HG03097 (cell line): ENCODE results near the gene SRP72.
A peak's percentile ranks its signal among the peaks of the same experiment; 100 is the strongest.
"Not testable (repeated sequence)": the region's sequence is repeated elsewhere in the genome, so short reads cannot be mapped to it uniquely, and the experiment has no call there.

Source experiments
- ATAC-seq: cut with Tn5 transposase; IDR thresholded peaks from one replicate; pipeline ENCODE4 v1.9.1; 2021; ENCODE audit not compliant: unreplicated experiment, low FRiP score

SRP72 gene

DNA sequence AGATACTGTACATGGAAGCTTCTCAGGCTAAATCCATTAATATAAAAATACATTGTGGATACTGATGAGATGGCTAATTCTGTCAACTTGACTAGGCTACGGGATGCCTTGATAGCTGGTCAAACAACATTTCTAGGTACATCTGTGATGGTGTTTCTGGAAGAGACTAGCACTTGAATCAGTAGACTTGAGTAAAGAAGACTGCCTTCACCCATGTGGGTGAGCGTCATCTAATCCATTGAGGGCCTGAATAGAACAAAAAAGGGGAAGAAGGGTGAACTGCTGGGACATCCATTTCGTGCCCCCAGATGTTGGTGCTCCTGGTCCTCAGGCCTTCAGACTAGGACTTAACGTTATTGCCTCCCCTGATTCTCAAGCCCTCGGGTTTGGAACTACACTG is 3.7 kb upstream of the SRP72 start:
- ATAC-seq = no peak

DNA sequence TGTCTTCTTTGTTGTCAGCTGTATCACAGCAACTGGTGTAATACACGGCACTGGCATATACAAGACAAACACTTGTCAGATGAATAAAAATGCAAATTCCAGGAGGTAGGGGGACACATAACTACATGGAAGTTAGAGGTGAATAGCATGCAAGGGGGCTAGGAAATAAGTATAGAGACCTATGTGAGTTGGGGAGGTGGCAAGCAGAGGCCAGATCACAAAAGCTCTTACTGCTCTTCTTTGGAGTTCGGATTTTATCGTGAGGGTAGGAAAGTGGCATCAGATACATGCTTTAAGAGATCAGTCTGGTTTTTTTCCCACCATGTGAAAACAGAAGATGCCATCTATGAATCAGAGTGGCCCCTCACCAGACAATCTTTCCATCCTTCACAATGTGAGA is 2.8 kb upstream of the SRP72 start:
- no peak for ATAC-seq

DNA sequence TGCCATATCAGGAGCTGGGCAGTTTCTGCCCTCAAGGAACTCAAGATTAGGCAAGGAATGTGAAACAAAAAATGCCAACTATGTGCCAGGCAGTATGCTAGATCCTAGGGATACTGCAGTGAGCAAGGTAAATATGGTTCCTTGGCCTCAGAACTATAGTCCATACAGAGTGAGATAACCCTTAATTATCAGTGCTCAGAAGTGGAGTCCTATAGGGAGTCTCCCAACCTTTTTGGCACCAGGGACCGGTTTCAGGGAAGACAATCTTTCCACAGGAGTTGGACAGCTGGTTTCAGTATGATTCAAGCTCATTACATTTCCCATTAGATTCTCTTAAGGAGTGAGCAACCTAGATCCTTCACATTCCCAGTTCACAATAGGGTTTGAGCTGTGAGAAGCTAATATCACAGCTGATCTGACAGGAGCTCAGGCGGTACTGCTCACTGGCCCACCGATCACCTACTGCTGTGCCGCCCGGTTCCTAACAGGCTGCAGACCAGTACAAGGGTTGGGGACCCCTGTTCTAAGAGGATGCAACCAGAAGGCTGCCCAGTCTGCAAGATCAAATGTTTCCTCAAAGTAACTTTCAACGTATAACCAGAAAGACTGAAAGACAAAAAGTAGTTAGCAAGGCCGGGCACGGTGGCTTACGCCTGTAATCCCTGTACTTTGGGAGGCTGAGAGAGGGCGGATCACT is 1.7 kb upstream of the SRP72 start:
- no peak for ATAC-seq

DNA sequence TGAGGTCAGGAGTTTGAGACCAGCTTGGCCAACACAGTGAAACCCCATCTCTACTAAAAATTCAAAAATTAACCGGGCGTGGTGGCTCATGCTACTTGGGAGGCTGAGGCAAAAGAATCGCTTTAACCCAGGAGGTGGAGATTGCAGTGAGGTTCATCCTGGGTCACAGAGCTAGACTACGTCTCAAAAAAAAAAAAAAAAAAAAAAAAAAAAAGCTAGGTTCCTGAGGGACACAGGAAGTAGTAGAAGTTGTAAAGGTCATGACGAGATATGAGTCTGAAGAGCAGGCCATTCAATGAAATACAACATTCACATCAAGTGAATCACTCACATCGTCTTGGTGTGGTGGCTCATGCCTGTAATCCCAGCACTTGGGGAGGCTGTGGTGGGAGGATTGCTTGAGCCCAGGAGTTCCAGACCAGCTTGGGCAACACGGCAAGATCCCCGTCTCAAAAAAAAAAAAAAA is 1.1 kb upstream of the SRP72 start:
- ATAC-seq = not testable (repeated sequence)

DNA sequence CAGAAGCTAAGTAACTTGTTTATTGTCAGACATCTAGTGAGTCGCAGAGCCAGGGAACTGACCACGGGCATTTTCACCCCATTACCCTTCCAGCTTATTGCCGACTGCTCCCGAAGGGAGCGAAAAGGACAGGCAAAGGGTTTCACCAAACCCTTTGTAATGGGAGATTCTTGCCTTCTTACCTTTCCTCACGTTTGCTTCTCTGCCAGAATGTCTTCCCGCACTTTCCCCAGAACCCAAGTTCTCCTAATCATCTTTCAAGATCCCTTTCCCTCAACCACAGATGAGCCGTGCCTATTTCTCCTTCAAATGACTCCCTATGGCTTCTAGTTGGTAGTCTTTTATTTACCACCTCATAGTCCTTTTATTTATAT is 520 bp upstream of the SRP72 start:
- ATAC-seq = no peak

DNA sequence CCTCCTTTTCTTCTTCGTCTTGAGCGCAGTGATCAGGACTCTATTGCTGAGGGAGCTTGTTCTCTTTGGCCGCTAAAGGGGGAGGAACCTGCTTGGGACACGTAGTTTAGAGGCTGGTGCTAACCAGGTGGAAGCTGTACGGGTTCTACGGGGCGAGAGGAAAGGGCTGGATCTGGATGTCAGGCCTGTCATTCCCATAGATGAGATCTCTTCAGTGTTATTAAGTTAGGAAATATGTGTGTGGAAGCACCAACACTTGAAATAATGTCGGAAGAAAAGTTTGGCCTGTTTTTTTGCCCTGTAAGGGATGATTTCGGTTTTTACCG is 643 bp downstream of the SRP72 start:
- ATAC-seq = peak; percentile 45

DNA sequence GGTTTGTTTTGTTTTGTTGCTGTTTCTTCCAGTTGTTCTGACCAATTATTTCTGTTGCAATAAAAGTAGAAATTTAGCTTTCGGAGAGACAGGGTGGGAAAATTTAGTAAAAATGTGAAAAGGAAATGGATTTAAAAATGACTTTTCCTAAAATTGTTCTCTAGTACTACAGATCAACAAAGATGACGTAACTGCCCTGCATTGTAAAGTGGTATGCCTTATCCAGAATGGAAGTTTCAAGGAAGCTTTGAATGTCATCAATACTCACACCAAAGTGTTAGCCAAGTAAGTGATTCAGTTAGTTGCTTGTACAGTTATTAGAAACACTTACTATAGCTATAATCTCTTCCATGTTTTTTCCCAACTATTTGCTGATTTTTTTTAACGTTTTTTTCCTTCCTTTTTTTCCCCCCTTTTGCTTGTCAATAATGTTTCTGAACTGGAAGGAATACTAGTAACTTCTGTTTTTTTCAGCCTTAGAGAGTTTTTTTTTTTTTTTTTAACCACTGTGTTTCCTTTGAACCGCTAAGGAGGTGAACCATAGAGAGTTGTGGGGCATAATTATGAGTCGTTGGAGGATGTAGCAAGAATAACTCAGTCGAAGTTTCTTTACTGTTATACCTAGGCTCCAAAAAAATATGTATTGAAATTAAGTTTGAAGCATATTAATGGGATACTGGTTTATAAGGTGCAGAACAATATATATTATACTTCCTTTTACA is 2.2 kb downstream of the SRP72 start:
- ATAC-seq = no peak

DNA sequence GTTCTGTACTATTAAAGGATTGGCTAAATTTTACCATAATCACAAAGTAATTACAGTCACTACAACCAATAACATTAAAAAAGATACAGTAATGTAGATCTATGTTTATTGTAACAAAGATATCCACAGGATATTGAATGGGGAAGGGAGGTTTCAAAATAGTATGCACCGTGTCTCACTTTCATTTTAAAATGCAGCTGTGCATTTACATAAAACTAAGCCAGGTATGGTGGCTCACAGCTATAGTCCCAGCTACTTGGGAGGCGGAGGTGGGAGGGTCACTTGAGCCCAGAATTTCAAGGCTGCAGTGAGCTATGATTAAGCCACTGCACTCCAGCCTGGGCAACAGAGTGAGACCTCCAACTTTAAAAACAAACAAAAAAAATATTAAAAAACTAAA is 8.5 kb downstream of the SRP72 start:
- ATAC-seq = no peak

DNA sequence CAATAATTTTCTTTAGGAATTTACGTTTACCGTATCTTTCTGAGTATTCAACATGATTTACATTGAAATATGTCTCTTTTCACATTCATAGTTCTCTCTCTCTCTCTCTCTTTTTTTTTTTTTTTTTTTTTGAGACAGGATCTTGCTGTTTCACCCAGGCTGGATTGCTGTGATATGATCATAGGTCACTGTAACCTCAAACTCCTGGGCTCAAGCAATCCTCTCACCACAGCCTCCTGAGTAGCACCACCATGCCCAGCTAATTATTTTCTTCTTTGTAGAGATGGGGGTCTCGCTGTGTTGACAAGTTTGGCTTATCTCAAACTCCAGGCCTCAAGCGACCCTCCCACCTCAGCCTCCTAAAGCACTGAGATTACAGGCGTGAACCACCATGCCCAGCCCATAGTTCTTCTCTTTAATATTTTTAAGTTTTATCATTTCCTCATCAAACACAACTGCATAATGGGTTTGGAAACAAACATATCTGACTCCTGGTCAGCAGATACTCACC is 9.8 kb downstream of the SRP72 start:
- no peak for ATAC-seq

DNA sequence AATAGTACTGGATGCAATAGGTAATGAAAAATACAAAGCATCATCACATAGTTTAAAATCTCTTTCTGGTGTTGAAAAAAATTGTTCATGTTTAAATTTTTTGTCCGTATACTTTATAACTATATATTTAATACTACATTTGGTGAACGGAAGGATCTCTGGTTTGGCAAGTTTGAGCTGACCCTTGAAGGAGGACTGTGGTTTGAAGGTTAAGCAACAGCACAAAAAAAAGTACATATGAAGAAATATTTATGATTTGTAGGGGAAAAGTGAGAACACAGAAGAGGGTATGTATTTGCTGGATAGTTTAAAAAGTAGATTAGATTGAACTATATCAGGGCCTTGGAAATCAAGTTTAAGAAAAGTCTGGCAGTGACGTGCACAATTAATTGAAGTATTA is 13.3 kb downstream of the SRP72 start:
- no peak for ATAC-seq

DNA sequence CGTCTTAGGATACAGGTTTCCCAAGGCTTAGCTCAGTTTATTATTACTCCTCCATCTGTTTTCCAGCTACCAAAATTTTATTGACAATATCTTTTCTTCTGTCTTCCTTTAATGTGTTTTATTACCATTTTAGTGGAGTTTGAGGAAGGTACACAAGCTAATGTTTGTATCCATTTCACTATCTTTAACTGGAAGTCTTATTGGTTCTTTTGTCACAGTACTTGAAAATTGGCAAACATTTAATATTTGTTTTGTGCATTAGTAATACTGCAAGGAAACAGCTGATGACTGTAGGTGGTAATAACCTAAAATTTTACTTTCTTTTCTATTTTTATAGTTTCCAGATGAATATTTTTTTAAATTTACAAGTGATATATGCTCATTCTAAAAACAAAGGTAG is 28.8 kb downstream of the SRP72 start:
- no peak for ATAC-seq

DNA sequence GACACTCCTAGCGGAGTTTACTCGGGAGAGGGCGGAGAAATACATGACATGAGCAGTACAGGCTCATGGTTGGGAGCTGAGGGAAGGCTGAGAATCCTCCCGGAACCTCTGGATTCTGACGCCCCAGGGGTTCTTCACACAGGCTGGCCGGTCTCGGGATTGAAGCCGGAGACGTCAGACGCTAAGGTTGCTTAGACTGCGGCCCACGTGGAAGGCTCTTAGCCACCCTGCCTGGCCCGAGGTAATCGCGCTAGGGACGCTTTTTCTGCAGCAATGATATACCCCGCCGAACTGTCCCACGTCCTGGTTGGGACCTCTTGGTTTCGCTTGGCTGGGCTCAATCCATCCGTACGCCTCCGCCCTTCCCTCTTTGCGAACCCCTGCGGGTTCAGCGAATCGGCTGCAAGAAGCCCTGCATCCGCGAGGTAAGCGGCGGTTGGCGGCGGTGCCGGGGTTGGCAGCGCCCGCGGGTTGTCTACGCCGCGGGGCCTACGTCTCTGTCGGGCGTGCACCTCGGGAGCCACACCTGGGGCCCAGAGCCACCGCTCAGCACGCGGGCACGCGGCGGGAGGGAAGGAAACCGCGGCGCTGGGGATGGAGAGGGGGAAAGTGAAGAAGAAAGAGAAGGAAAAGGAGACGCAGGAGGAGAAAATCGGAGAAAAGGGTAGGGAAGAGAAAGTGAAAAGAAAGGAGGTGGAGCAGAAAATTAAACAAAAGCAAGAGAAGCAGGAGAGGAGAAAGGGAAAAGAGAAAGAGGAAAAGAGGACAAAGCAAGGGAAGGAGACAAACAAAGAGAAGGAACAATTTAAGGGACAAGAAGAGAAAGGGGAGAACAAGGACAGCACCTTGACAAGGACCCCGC is 38.1 kb downstream of the SRP72 start, which contains the start of gene ARL9:
Gene ARL9 (plus strand): TSS at position 523 of the 862 bp plus-strand sequence. CDS start 72 bp downstream, at position 595.
- peak; percentile 70 for ATAC-seq

DNA sequence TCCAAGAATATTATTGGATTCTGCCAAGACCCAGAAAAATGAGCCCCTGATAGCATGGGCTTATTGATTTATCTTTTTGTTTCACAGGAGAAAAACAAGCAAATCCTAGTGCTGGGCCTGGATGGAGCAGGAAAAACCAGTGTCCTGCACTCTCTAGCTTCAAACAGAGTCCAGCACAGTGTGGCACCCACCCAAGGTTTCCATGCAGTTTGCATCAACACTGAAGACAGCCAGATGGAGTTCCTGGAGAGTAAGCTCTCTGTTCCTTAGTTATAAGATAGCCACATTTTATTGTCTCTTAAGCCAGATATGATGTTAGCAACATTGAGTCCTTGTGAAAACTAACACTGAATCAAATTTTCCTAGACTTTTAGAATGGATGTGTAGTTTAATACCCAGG is 43.7 kb downstream of the SRP72 start:
- no peak for ATAC-seq

DNA sequence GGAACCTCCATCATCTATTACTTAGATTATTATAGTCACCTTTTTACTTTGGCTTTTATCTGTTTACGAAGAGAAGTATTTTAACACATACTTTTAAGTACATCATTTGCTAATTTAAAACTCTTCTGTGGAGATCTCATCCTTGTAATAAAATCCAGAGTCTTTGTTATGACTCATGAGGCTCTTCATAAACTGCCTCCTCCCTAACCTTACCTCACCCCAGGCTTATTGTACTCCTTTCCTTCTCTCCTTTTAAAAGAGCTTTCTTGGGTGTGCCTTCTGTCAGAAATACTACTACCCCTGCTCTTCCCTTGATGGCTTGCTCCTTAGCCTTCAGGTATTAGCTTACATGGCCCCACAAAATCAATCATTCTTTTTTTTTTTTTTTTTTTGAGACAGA is 44.7 kb downstream of the SRP72 start:
- no peak for ATAC-seq

DNA sequence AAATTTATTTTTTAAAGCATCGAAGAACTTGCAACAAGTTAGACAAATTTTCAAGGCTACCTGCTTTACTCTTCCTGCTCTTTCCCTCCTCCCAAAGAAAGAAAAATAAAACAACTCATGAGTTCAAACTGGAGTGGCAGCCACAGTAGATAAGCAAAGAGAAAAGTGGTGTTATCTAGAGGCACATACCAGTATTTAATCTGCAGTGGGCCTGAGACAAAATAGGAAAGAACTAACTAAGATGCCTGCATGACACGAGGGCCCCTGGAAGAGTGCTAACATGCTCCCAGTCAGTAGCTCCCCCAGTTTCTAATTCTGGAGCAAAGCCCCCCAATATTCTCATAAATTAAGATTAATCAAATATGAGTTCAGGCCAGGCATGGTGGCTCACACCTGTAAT is 46.1 kb downstream of the SRP72 start:
- ATAC-seq = no peak

DNA sequence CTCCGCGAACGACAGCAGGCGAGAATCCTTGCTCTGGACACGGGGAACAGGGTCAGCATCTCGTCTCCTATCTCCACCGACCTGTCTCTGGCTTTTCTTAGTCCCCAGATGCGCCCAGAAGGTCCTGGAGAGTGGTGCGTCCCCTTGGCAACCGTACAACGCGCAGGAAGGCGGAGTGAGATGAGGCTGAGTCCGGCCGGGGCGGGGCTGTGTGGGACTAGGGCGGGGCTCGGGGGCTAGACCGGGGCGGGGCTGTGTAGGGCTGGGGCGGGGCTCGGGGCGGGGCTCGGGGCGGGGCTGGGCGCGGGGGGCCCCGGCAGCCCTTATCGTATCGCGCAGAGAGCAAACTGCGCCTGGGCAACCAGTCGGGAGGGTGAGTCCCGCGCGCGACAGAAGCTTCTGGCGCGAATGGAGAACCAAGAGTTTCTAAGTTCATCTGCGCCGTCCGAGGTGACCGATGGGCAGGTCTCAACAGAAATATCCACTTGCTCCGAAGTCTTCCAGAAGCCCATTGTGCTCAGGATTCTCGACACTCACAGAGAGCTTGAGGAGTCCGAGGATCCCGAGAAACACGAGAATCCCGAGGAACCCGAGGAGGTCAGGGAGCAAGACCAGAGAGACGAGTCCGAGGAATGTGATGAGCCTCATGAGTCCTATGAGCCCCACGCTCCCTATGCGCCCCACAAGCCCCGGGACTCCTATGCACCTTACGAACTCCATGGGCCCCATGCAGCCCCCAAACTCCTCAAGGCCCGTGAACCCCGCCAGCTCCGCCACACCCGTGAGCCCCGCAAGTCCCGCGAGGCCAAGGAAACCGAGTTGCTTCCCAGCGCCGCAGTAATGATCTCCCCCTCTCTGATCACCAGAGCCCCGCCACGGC is 63.1 kb downstream of the SRP72 start:
- peak; percentile 91 for ATAC-seq

DNA sequence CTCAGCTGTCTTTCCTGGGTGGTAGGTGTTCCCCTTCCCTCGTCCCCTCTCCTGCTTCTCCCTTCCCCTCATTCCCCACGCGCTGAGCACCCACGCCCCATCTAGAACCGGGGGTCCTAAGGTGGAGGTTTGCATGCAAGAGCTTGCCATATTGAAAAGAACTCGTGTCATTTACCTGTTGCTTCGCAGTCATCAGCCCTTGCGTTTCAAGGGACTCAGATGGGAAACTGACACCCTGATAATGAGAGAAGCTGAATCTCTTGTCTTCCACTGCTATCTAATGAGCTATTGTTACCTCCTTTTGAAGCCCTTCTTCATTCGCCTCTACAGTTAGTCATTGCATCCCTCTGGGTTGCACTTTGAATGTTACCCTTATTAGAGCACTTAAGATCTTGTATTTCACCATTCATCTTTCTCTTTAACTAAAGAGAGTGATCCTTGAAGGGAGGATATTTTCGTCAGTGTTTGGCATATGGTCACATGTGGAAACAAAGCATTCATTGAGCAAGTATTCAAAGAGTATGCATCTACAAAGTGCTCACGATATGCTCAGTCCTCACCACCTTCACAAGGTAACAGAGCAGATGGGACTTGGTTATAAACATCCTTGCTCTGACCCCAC is 63.8 kb downstream of the SRP72 start:
- no peak for ATAC-seq

DNA sequence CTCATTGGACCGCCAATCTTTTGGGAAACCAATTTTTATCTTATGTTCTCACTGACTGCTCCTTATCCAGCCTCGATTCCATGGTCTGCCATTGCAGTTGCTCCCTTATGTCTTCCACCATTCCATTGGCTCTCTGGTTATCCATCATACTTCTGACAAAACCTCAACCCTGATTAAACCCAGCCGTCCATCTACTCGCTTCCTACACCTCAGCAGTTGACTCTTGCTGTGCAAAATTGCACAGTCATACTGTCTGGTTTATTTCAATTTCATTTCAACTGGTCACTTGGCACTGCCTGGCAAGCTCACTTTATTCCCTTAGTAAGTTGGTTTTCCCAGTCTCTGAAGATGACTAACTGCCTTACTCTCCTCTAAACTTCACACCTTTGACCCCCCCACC is 64.4 kb downstream of the SRP72 start:
- no peak for ATAC-seq

DNA sequence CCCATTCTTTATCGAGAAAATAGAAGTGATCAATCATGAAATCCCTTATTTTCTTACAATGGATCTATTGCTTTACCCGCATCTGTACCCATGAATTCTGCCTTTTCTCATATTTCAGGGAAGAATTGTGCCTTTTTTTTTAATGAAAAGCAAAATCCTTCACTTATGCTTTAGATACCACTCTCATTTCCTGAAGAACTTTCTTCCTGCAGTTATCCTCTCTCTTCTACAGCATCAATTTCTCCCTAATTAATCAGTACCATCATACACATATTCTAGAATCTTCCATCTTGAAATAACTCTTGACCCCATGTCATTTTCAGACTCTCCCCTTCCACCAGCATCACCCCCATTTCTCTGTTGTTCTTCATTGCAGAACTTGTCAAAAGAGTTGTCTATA is 64.8 kb downstream of the SRP72 start:
- ATAC-seq = no peak

DNA sequence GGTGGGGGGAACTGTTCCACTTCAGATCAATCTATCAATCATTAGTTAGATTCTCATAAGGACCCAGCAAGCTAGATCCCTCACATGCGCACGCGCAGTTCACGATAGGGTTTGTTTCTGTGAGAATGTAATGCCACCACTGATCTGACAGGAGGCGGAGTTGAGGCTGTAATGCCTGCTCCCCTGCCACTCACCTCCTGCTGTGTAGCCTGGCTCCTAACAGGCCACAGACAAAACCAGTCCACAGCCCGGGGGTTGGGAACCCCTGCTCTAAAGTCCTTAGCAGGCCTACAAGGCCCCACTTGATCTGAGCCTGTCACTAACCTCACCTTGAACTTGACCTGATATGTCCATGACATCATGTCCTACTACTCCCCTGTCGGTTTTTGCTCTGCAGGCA is 68.5 kb downstream of the SRP72 start:
- ATAC-seq = no peak
